H54 (cell line): Measurements from ENCODE around the gene PTPN2.
A peak's percentile ranks its signal among the peaks of the same experiment; 100 is the strongest.
"Not testable (repeated sequence)": the region's sequence is repeated elsewhere in the genome, so short reads cannot be mapped to it uniquely, and the experiment has no call there.

Source experiments
- DNase-seq: peaks from one replicate; pipeline ENCODE4 v3.0.0; 2011; ENCODE audit warnings: low spot score, mixed read lengths; ENCODE audit not compliant: insufficient read length
- FAIRE-seq: peaks from 3 replicates; lab custom pipeline; 2011; peaks lifted over from hg19 to GRCh38; lab: Jason Lieb, UNC
- POLR2A ChIP-seq: IDR thresholded peaks from 2 replicates; pipeline ENCODE4 v1.6.1; 2011; ENCODE audit warnings: low read depth, mild to moderate bottlenecking, low read length

The PTPN2 gene

GRCh38 chr18:12774982-12775381, 109.1 kb downstream of the PTPN2 start:
- FAIRE-seq: no peak
- no peak for DNase-seq
- TF ChIP-seq POLR2A: no peak

- FAIRE-seq (no peak), DNase-seq (no peak)
- no peak for TF ChIP-seq POLR2A
Measured at GRCh38 chr18:12773369-12773768, 110.7 kb downstream of the PTPN2 start.

GRCh38 chr18:12772111-12772510, 111.9 kb downstream of the PTPN2 start:
- no peak for DNase-seq
- TF ChIP-seq POLR2A: no peak
- FAIRE-seq: no peak

GRCh38 chr18:12770469-12771219, 113.4 kb downstream of the PTPN2 start:
- no peak for TF ChIP-seq POLR2A
- FAIRE-seq (no peak), DNase-seq (no peak)

- FAIRE-seq (no peak), DNase-seq (no peak)
- no peak for TF ChIP-seq POLR2A
Measured at GRCh38 chr18:12769644-12770440, 114.2 kb downstream of the PTPN2 start.

GRCh38 chr18:12769136-12769535, 114.9 kb downstream of the PTPN2 start:
- TF ChIP-seq POLR2A: no peak
- DNase-seq: no peak
- no peak for FAIRE-seq

GRCh38 chr18:12768625-12769024, 115.4 kb downstream of the PTPN2 start:
- no peak for TF ChIP-seq POLR2A
- peak; percentile 6 for FAIRE-seq

GRCh38 chr18:12767580-12768155, 116.4 kb downstream of the PTPN2 start:
- no peak for FAIRE-seq

More at GRCh38 chr18:12768625-12769024, 115.4 kb downstream of the PTPN2 start:
- peak; percentile 44 for DNase-seq

GRCh38 chr18:12766986-12767433, 117.0 kb downstream of the PTPN2 start:
- FAIRE-seq: no peak
- no peak for TF ChIP-seq POLR2A
- no peak for DNase-seq

More at GRCh38 chr18:12767580-12768155, 116.4 kb downstream of the PTPN2 start:
- DNase-seq: no peak
- no peak for TF ChIP-seq POLR2A

- FAIRE-seq: no peak
- DNase-seq: no peak
- no peak for TF ChIP-seq POLR2A
Measured at GRCh38 chr18:12765586-12765985, 118.5 kb downstream of the PTPN2 start.

GRCh38 chr18:12765126-12765525, 118.9 kb downstream of the PTPN2 start:
- no peak for FAIRE-seq
- DNase-seq: no peak
- no peak for TF ChIP-seq POLR2A

- not testable (repeated sequence) for DNase-seq, FAIRE-seq
Measured at GRCh38 chr18:12758566-12758965, 125.5 kb downstream of the PTPN2 start.

GRCh38 chr18:12756619-12757239, 127.3 kb downstream of the PTPN2 start:
- not testable (repeated sequence) for FAIRE-seq, DNase-seq

- FAIRE-seq, DNase-seq: not testable (repeated sequence)
Measured at GRCh38 chr18:12755606-12756005, 128.4 kb downstream of the PTPN2 start.
